Measurements from ENCODE around the gene SPTAN1.
"Not testable (repeated sequence)": the region's sequence is repeated elsewhere in the genome, so short reads cannot be mapped to it uniquely, and the experiment has no call there.

The SPTAN1 gene

DNA sequence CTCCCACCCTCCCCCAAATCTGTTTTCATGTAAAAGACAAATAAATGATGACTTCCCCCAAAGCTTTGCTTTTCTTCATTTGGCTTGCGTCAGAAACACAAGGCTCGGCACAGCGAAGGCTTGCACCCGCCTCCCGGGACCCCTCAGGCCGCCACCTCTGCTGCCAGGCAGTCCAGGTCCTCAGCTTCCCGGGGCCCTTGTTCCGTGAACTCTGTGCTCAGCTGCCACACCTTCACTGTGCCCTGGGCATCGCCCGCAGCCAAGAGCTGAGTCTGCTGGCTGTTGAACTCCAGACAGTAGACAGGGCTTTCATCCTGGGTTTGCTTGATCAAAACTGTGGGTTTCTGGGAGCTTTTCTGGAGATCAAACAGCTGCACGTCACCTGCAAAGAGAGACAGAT is 81.2 kb downstream of the SPTAN1 start:
- DNase-seq (ENCODE audit: low read depth), result no peak

DNA sequence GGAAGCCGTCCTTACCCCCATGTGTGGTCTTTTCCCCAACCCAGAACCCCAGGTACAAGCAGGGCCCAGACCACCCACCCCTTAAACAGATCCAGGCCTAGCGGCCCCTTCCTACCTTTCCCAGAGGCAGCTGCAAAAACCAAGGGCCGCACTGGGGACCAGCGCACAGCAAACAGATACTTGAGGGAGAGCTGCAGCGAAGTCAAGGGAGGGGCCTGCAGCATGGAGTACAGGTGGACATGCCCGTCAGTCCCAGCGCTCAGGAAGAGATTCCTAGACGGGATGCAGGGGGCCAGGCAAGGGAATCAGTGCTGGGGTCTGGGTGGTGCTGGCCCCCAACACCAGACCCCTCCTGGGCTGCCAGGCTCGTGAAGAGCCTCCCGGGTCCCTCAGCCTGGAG is 81.7 kb downstream of the SPTAN1 start:
- no peak for DNase-seq (ENCODE audit: low read depth)

DNA sequence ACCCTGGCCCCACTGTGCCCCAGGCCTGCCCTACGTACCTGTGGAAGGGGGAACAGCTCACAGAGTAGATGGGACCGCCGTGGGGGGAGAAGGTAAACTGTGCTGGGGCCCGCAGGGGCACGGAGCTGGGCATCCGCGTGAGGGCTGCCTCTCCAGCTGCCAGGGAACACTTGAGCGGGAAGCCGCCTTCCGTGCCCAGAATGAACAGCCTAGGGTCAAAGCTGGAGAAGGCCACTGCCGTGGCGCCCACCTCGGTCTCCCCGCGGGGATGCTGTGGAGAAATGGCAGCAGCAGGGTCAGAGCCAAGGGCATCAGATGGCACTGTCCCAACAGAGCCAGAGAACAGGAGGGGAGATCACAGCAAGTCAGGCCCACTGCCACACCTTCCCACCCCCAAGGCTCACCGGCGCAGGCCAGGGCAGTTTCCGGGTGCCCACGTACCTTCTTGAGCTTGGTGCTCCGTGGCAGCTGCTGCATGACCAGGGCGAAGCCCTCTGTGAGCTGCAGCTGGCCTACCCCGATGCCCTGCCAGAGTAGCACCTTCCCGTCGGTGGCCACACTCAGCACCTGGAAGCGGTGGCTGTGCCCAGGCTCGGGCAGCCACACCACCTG is 82.4 kb downstream of the SPTAN1 start:
- no peak for DNase-seq (ENCODE audit: low read depth)

DNA sequence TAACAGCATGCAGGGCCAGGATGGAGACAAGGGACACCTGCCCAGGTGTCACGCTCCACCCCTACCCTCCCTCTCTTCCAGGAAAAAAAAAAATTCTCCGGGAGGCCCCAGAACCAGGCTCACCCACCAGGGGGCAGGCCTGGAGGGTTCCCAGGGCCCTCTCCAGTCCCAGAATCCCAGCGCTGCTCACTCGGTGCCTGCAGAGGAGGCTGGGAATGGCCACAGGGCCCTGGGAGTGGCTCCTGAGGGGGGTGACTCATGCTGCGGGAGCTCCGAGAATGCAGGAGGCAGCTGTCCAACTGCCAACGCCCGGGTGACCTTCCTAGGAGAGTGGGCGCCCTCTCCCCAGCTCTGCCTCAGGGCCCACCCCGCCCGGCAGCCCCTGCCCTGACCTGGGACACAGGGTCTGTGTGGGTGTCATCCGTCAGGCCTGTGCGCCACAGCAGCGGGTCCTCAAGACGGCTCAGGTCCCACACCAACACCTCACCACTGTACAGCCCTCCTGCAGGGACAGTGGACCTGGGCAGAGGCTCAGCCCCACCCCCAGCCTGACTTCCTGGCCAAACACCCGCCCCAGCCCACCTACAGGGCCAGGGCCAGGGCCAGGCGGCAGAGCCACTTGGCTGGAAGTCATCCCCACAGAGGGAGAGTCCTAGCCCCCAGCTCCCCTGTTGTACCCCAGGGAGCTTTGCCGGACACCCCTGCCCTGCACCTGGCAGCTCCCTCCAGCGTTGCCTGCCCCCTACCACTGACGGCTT is 83.1 kb downstream of the SPTAN1 start:
- peak; percentile 78 for DNase-seq (ENCODE audit: low read depth)

DNA sequence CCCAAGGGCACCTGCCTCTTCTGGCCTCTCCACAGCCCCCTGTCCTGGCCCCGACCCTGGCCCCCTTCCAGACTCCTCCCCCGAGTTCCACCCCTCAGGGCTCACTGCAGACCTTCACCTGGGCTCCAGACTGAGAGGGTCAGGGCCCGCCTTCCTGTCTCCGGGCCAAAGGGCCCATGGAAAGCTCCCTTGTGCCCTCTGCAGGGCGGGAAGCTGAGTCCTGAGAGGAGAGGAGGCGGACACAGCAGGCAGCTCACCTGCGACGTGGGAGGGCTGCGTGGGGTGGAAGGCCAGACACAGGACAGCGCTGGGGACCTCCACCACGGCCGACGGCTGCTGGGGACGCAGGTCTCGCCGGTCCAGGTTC is 83.6 kb downstream of the SPTAN1 start:
- no peak for DNase-seq (ENCODE audit: low read depth)

DNA sequence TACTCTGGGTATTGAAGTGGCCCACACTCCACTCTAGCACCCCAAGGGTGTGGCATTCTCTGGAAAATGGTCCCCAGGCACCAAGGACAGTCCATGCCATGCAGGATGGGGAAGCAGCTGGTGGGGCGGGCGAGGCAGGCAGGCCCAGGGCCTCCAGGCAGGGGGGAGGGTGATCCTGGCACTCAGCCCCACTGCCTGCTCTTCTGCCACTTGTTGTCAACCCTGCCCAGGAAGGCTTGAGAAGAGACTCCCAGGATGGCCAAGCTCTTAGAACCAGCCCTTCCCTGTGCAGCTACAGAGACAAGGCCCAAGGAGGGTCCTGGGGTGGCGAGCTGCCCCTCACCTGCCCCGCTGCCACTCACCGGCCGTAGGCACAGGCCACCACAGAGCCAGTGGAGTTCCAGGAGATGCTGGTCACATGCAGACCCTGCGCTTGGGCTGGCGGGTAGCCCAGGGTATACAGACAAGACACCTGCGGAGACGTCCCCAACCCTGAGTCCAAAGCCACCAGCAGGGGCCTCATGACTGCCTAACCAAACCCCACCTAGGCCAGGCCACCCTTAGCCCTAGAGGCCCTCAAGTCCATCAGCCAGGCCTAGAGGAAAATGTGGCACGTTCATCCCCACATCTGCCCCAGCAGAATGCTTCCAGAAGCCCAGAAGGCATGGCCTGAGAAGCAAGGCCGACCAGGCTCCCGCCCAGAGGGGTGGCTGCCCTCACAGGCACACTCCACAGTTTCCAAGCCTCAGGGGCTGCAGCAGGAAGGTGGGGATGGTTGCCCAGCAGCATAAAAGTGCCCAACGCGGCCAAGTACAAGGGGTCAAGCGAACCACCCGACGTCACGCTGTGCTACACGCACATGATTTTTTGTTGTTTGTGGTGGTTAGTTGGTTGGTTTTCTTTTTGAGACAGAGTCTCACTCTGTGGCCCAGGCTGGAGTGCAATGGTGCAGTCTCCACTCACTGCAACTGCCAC is 84.5 kb downstream of the SPTAN1 start:
- DNase-seq (ENCODE audit: low read depth), result no peak

DNA sequence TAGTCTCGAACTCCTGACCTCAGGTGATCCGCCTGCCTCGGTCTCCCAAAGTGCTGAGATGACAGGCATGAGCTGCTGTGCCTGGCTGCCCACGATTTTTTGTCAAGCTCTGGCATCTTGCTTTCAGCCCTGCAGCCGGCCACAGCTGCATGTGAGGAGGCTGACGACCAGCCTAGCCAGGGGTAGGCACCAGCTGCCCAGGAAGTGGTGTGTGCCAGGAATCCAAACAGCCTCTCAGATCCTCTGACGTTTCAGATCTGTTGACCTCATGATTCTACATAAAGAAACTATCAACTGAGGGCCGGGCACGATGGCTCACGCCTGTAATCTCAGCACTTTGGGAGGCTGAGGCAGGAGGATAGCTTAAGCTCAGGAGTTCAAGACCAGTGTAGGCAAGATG is 85.3 kb downstream of the SPTAN1 start:
- DNase-seq (ENCODE audit: low read depth), result no peak

DNA sequence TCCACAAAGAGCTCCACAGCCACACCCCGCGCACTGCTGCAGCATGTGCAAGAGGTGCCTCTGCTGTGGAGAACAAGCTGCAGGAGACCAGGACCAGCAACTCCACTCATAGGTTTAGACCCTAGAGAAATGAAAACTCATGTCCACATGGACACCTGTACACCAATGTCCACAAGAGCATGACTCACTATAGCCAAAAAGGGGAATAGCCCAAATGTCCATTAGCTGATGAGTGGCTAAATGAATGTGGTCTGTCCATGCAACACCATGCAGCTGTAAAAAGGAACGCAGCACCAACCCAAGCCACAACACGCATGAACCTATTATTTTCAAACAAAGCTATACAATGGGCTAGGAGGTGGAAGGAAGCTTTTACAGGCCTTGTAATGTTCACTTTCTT is 86.2 kb downstream of the SPTAN1 start:
- DNase-seq (ENCODE audit: low read depth), result no peak

DNA sequence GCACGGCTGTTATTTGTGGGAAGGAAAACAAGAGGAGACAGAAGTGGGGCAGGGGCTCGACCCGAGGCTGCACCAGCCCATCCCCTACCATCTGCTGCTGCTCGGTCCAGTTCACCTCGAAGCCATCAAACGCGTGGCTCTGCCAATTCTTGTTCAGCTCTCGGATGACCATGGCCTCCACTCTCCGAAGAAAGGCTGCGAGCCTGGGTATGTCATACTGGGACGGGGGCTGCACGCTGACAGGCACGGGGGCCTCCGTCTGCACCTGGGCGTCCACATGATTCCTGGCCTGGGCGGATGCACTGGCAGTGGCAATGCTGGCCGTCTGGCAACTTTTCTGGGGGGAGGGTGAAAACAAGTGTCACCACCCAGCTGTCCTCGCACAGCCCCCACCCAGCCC is 88.2 kb downstream of the SPTAN1 start:
- no peak for DNase-seq (ENCODE audit: low read depth)

DNA sequence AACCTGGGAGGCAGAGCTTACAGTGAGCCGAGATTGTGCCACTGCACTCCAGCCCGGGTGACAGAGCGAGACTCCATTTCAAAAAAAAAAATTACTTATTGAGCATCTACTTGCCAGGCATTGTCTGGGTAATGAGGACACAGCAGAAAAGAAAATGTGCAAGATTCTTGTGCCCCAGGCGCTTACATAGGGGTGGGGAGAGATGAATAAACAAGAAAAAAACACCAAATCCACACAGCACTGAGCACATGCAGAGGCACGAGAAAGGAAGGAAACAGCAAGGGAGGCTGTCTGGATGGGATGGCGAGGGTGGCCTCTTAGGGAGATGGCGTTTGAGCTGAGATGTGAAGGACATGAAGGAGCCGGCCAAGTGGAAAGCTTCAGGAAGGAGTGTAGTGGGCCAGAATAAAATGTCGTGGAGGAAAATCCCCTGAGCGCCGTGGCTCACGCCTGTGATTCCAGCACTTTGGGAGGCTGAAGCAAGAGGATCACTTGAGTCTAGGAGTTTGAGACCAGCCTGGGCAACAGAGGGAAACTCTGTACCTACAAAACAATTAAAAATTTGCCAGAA is 90.4 kb downstream of the SPTAN1 start:
- no peak for DNase-seq (ENCODE audit: low read depth)

DNA sequence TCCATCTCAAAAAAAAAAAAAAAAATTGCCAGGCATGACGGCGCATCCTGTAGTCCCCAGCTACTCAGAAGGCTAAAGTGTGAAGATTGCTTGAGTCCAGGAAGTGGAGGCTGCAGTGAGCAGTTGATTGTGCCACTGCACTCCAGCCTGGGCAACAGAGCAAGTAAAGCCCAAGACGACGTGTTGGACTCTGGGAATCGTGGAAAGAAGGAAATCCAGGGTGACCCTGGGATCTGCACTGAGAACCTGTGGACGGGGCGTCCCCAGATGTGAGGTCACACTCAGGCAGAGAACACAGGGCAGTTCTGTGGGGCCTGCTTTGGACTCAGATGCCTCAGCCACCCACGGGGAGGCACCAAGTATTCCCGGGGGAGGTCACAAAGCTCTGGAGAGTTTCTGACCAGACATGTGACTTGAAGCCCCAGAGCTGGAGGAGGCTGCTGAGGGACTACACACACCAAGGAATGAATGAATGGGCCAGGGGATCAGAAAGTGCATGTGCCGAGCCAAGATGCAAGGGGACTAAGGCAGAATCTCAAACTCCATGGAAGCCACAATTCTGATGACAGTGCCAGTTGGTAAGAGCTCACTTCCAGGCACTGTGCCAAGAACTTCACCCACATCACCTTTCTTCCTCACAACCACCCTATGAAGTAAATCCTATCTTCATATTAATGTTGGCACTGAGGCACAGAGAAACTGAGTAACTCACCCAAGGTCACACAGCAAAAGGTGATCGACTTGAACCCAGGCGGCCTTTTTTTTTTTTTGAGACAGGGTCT is 91.3 kb downstream of the SPTAN1 start:
- no peak for DNase-seq (ENCODE audit: low read depth)

DNA sequence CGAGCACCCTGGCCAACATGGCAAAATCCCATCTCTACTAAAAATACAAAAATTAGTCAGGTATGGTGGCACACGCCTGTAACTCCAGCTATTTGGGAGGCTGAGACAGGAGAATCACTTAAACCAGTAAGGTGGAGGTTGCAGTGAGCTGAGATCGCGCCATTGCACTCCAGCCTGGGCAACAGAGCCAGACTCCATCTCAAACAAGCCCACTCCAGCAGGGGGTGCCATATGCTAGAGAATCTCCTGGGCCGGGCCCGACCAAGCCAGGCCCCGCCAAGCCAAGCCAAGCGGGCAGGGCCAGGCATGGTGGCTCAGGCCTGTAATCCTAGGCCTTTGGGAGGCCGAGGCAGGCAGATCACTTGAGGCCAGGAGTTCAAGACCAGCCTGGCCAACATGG is 95.8 kb downstream of the SPTAN1 start:
- not testable (repeated sequence) for DNase-seq (ENCODE audit: low read depth)

DNA sequence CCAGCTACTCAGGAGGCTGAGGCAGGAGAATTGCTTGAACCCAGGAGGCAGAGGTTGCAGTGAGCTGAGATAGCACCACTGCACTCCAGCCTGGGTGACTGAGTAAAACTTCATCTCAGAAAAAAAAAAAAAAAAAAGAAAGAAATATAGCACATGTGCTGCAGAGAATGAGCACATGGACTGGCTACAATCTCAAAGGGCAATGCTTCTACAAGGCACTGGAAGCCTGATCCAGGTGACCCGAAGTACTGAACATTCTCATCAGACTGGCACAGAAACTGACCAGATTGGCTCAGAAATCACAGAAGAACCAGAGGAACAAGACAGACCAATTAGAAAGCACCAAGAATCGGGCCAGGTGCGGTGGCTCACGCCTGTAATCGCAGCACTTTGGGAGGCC is 99.4 kb downstream of the SPTAN1 start:
- no peak for DNase-seq (ENCODE audit: low read depth)

DNA sequence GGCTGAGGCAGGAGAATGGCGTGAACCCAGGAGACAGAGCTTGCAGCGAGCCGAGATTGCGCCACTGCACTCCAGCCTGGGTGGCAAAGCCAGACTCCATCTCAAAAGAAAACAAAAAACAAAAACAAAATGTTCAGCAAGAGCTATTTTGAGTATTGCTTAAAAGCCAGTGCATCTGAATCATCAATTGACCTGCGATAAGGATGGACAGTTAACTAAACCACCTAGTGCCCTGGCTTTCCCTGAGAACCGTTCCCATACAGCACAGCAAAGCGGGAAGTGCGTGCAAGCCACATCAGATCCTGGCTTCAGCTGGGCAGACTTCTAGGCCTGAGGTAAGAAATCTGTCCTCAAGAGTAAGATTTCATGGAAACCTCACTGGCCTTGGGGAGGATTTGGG is 101.5 kb downstream of the SPTAN1 start:
- DNase-seq (ENCODE audit: low read depth), result no peak

DNA sequence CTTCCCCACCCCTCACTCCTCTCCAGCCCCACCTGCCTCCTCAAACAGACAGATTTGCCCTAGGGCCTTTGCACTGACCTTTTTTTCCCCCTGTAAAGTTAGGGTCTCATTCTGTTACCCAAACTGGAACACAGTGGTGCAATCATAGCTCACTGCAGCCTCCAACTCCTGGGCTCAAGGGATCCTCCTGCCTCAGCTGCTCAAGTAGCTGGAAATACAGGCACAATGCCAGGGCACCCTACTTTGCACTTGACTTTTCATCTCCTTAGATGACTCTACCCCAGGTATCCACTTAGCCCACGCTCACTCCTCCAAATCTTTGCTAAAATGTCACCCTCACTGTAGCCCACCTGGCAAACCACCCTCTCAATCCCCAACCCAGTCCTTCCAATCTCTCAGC is 102.1 kb downstream of the SPTAN1 start:
- DNase-seq (ENCODE audit: low read depth), result no peak

DNA sequence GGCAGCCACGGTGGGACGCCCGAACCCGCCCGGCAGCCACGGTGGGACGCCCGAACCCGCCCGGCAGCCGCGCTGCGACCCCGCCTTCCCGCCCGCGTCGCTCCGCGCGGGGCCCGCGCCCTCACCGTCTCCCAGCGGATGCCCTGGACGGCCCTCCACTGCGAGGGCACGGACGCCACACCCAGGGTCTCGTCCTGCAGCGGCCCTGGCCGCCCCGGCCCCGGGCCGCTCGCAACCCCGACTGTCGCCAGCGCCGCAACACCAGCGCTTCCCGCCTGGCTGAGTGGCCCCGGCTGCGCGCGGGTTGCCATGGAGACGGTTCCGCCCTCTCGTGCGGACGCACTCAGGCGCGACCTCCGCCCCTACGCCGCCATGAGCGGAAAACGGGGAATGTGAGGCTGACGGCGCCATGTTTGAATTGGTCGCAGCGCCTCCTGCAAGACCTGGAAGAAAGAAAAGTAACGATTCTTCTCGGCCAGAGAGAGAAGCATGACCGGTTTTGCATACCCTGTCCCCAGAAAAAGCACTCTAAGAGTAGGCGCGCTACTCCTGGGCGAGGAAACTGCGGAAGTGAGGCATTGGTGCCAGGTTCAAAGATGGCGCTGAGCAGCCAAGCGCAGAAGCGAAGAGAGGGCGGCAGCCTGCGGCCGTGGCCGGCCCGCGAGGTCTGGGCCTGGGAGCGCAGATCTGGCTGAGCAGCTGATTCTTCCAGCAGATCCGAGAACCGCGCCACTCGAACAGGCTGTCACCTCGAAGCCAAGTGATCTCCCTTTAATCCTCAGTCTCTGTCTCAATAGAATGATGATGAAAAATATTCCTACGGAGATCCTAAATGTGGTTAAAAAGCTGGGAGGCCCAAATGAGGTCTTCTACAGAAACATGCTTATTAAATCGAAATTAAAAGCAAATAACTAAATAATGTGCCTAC is 104.3 kb downstream of the SPTAN1 start, which contains the start of gene DYNC2I2:
Gene DYNC2I2, minus strand, starts transcription at position 432 of the 928 bp plus-strand sequence. Its CDS starts 121 bp downstream, at position 311.
- DNase-seq (ENCODE audit: low read depth), result peak; percentile 52

DNA sequence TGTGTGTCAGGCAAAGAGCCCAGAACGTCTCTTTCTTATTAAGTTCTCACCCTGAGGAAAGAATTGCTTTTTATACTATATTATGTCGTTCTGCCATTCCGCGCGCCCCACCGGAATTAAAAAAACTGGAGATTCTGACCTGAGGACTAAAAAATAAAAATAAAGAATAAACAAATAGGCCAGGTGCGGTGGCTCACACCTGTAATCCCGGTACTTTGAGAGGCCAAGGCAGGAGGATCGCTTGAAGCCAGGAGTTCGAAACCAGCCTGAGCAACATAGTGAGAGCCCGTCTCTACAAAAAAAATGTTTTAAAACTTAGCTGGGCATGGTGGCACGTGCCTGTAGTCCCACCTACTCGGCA is 104.9 kb downstream of the SPTAN1 start:
- DNase-seq (ENCODE audit: low read depth), result no peak

DNA sequence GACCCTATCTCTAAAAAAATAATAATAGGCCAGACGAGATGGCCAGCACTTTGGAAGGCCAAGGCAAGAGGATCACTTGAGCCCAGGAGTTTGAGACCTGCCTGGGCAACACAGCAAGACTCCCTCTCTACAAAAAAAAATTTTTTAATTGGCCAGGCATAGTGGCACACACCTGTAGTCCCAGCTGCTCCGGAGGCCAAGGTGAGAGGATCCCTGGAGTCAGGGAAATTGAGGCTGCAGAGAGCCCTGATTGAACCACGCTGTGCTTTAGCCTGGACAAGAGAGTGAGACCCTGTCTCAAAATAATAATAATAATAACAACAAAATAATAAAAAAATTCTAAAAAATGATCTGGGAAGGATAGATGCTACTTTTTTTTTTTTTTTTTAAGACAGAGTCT is 105.4 kb downstream of the SPTAN1 start:
- DNase-seq (ENCODE audit: low read depth), result no peak

DNA sequence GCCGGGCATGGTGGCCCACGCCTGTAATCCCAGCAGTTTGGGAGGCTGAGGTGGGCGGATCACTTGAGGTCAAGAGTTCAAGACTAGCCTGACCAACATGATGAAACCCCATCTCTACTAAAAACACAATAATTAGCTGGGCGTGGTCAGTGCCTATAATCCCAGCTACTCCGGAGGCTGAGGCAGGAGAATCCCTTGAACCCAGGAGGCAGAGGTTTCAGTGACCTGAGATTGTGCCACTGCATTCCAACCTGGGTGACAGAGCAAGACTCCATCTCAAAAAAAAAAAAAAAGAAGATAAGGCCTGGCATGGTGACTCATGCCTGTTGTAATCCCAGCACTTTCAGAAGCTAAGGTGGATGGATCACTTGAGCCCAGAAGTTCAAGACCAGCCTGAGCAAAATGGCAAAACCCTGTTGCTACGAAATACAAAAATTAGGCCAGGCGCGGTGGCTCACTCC is 114.1 kb downstream of the SPTAN1 start:
- not testable (repeated sequence) for DNase-seq (ENCODE audit: low read depth)

DNA sequence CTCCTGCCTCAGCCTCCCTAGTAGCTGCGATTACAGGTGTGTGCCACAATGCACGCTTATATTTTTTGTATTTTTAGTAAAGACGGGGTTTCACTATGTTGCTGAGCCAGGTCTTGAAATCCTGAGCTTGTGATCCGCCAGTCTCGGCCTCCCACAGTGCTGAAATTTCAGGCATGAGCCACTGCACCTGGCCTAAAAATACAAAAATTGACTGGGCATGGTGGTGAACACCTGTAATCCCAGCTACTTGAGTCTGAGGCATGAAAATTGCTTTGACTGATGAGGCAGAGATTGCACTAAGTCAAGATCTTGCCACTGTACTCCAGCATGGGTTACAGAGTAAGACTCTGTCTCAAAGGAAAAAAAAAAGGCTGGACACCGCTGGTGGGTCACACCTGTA is 117.4 kb downstream of the SPTAN1 start:
- no peak for DNase-seq (ENCODE audit: low read depth)
